Dermis blood vessel endothelial cell (primary cell): ENCODE results near the gene CTSW. TPM values are rescaled to one million over a fixed set of nuclear protein-coding genes. Genes with fewer than 3 reads are reported as not detected.
A peak's percentile ranks its signal among the peaks of the same experiment; 100 is the strongest.

Source experiments
- DNase-seq: peaks from one replicate; pipeline ENCODE4 v3.0.0; 2010
- total RNA-seq: library from RNA; depleted of rRNA; stranded (reverse); fragments of >200 nt; gene quantifications from 2 replicates; pipeline ENCODE4 v1.2.3, GENCODE V29; 2014

Gene CTSW
- total RNA-seq, 1 donor from 2014 or later: not detected

DNA sequence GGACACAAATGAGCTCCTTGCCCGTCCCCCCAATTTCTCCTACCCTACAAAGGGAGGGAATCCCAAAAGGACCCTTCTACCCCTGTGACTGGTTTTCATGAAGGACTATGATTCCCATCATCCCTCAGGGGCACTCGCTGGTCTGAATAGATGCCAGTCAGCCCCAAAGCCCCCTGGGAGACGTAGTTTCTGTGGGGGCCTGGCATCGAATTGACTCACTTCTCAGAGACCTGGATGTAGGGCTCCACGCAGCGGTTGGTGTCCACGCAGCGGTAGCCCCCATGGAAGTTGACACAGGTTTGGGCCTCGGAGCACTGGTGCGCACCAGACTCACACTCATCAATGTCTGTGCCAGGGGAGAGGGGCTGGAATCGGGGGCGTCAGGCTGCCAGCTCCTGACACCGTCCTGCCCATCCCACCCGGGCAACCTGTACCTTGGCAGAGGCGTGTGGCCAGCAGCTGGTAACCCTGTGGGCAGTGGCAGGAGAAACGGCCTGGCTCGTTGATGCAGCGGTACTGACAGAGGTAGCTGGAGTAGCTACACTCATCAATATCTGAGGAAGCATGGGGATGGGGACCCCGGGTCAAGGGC lies 11.5 kb upstream of the CTSW start:
- DNase-seq: no peak

DNA sequence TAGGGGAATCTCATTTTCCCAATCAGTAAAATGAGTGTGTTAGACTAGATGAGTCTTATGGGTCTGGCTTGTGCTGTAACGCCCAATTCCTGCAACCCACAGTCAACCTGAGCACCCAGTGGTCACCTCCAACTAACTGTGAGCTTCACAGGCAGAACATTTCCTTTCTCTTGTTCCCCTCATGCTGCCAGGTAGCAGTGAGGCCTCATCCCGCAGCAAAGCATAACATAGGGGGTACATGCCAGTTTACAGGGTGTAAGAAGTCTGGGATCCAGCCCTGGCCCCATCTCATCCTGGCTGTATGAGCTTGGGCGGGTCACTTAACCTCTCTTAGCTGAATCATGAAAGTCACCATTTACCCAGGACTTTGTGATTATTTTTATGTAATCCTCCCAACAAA lies 10.7 kb upstream of the CTSW start:
- DNase-seq: no peak

GRCh38 chr11:65869643-65870306 lies 9.9 kb upstream of the CTSW start:
- DNase-seq: no peak

DNA sequence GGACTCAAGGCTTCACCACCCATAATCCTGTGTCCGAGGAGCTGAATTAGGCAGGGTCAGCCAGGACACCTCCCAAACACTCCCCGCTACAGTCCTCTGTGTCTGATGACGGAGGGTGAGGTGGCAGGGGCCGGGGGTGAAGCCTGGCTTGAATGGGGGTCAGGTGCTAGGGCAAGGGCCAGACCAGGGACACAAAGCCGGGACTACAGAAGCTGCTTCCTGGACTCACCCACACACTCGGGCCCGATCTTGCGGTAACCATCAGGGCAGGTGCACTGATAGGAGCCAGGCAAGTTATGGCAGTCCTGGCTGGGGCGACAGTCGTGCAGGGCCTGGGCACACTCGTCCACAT lies 9.4 kb upstream of the CTSW start:
- DNase-seq: no peak

DNA sequence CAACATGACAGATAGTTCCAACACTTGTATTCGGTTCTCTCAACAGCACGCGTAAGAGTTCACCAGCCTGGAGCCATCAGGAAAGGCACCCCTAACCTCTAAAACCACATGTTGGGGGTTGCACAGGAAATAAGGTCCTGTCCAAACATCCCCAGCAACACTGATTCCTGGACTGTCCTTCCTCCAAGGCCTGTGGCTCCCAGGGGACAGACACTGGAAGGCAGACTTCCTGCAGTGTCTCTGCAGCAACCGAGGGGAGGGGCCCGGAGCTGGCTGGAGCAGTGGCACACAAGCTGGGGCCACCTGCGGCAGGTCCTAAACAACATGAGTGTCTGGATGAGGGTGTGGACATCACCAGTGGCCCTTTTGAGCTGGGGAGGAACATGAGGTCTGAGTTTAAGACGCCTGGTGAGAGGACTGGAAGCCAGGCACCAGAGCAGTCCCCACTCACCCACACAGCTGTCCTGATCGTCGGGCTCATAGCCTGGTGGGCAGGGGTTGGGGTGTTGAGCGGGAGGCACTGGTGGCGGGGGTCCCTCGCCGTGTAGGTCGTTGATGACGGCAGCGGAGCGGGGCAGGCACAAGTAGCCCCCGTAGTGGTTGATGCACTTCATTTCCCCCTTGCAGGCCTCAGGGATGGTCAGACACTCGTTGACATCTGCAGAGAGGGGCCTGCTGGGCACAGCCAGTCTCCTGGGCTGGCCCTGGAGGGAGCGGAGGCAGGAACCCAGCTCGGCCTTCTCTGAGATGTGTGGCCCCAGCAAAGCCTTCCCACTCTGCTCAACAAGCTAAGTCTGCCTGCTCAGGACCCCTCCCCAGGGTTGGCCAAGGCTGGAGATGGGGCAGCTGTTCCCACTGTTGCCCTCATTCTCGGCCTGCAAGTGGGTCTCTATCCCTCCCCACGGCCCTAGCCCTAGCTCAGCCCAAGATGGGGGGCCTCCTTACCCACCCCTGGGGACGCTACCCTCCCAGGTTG lies 8.6 kb upstream of the CTSW start:
- DNase-seq: no peak

DNA sequence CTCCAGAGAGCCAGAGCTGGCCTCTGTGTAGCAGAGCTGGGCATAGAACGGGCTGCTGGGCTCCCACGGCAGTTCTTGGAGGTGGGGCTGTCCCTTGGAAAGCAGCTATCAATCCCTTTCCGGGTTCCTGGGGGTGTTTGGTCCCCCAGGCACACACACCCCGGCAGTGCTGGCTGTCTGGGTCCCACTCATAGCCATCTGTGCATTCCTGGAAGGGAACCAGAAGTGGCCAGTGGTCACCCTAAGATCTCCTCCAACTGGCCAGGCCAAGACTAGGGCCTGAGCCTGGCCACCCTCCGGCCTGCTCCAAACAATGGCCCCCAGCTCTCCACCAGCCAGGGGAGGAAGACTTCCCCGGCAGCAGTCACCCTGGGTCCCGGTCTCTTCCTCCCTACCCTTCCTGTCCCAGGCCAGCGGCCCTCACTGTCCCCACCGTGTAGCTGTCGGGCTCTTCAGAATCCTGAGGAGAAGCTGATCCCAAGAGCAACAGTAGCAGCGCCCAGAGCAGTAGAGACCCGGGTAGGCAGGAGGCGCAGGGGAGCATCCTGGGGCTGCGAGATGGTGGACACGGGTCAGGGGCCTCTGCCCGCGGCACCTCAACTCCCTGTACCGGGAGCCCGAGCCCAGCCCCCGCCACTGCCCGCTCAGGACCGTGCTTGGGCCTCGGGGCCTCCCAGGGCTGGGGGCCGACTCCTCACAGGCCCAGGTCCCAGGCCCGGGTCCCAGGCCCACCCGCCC lies 7.7 kb upstream of the CTSW start:
- peak; percentile 52 for DNase-seq

- DNase-seq: no peak
These were observed 6.9 kb upstream of the CTSW start, which contains the start of gene EFEMP2 for GRCh38 chr11:65872586-65873317. EFEMP2 (minus strand) TSS chr11:65872800; CDS start chr11:65872354, 446 bp downstream.

- DNase-seq: peak; percentile 83
These were observed 6.1 kb upstream of the CTSW start for GRCh38 chr11:65873318-65874156.

- no peak for DNase-seq
These were observed 390 bp downstream of the CTSW start for GRCh38 chr11:65880027-65880426.

- DNase-seq: no peak
These were observed 1.3 kb downstream of the CTSW start for GRCh38 chr11:65880844-65881421.

- DNase-seq: no peak
These were observed 2.8 kb downstream of the CTSW start for GRCh38 chr11:65882120-65883057.

DNA sequence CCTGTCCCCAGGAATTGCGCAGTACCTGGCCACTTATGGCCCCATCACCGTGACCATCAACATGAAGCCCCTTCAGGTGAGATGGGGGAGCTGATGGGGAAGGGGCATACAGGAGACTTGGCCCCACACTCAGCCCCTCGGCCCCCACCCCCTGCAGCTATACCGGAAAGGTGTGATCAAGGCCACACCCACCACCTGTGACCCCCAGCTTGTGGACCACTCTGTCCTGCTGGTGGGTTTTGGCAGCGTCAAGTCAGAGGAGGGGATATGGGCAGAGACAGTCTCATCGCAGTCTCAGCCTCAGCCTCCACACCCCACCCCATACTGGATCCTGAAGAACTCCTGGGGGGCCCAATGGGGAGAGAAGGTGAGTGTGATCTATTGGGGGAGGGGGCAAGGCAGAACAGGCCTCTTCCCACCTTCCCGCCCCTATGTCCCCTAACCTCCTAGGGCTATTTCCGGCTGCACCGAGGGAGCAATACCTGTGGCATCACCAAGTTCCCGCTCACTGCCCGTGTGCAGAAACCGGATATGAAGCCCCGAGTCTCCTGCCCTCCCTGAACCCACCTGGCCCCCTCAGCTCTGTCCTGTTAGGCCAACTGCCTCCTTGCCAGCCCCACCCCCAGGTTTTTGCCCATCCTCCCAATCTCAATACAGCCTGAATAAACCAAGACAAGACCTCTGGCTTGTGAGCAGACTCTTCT lies 3.6 kb downstream of the CTSW start:
- DNase-seq: no peak

DNA sequence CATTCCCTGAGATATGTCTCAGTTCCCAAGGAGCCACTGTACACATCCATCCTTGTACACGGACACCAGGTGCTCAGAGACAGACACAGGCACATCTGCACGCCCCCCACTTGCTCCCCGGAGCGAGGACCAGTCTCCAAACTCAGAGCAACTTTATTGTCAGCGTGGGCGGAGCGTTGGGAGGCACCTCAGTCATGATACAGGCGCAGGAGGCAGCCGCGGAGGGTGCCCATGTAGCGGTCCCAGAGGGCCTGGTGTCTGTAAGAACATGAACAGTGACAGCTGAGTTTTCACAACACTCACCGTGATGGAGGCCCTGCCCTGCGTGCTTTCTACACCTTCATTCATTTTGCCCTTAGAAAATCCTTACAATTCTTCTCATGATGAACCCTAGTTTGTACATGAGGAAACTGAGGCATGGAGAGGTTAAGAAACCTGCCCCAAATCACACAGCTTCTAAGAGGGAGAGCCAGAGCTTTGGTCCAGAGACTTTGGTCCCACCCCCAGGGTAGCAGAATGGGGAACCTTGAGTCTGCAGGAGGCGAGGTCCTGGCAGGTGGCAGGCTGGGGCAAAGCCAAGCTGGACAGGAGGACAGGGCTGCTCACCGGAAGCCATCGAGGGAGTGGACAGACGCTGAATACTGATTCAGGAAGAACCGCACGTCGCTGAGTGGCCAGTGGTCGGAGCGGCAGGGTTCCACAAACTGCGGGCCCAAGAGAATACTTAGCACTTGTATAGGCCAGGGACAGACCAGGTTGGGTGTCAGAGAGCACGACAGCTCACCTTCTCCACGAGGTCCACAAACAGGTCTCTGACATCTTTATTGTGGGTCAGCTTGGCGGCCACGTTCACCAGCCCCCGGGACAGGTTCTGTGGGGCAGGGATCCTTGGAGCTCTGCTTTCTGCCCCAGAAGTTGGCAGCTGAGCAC lies 4.4 kb downstream of the CTSW start:
- DNase-seq: no peak

DNA sequence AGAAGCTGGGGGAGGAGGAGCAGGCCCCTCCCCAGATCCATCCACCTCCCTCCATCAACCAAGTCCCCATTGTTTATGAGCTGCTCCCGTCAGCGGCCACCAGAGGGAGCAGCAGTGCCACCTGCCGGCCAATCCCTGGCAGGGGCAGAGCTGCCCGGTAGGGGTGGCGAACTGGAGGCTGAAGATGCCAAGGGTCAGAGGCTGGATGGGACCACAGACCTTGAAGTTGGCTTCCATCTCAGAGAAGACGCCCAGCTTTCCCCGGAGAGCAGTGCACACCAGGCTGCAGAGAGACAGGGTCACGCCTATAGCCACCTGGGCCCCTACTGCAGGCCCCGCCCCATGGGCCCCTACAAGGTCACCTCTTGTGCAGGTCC lies 5.1 kb downstream of the CTSW start:
- DNase-seq: peak; percentile 91

- DNase-seq: no peak
These were observed 5.6 kb downstream of the CTSW start for GRCh38 chr11:65885231-65885630.

GRCh38 chr11:65885808-65886536 lies 6.3 kb downstream of the CTSW start:
- no peak for DNase-seq
